ENCODE results near the gene MYB.

MYB gene

DNA sequence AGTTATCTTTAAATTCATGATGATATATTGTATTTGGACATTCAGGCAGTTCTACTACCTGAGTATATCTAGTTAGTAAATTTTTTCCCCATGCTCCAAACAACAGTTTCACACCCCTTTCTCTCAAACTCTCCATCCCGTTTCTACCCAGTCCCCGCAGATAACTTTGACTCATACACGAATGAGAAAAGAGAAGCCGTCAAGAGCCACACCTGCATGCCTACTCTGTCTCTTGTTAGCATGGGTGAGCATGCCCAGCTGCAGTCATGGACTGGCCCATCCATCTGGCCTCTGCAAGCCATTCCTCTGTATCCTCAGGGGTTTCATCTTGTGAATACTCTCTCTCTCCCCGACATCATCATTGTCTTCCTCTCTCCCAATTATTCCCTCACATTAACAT is 41.5 kb downstream of the MYB start:
- intact Hi-C loops (cut with DNase I; ENCODE audit: low total_unique reads), result no loop called here
- H3K27ac ChIP-seq, result no peak overlapping the region
- no peaks in the 10 kb centered on the region for H3K27me3 ChIP-seq
- no peaks in the 10 kb centered on the region for H3K4me1 ChIP-seq
- H3K36me3 ChIP-seq, result no peaks in the 10 kb centered on the region
- H3K9me3 ChIP-seq, result no peaks in the 10 kb centered on the region
- H3K4me3 ChIP-seq, result no peak overlapping the region
- no peak for DNase-seq
- TF ChIP-seq, protein P1, sequence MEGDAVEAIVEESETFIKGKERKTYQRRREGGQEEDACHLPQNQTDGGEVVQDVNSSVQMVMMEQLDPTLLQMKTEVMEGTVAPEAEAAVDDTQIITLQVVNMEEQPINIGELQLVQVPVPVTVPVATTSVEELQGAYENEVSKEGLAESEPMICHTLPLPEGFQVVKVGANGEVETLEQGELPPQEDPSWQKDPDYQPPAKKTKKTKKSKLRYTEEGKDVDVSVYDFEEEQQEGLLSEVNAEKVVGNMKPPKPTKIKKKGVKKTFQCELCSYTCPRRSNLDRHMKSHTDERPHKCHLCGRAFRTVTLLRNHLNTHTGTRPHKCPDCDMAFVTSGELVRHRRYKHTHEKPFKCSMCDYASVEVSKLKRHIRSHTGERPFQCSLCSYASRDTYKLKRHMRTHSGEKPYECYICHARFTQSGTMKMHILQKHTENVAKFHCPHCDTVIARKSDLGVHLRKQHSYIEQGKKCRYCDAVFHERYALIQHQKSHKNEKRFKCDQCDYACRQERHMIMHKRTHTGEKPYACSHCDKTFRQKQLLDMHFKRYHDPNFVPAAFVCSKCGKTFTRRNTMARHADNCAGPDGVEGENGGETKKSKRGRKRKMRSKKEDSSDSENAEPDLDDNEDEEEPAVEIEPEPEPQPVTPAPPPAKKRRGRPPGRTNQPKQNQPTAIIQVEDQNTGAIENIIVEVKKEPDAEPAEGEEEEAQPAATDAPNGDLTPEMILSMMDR (IDR thresholded peaks at IDR 0.05), result no peak

DNA sequence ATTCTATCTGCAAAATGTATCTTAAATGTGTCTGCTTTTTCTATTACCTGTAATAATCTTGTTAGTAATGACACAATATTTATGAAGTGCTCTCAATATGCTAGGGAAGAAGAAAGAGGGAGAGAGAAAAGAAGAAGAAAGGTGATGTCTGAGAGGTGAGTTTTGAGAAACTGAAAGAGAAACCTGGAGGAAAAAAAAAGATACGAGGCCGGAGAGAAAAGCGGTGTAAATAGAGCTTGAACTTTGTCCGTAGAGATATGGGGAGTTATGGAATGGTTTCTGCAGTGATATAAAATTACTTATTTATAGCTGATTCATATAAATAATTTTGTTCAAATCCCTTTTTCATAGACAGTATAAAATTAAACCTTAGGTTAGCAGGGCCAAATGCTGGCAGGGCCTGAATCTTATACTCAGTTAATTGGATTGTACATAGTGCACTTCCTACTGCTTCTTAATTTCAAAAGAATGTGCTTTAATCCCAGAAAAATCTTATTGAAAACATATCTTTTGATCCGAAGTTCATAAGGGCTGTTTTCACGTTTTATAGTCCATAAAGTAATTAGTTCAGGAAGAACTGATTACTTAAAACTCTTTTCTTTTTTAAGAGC is 43.0 kb downstream of the MYB start:
- Histone ChIP-seq H3K36me3 (no peaks in the 10 kb centered on the region), H3K27me3 (no peaks in the 10 kb centered on the region), H3K4me3 (no peak overlapping the region), H3K9me3 (no peaks in the 10 kb centered on the region), H3K4me1 (no peaks in the 10 kb centered on the region), H3K27ac (no peak overlapping the region)
- TF ChIP-seq, protein P1 (IDR thresholded peaks at IDR 0.05), result no peak
- intact Hi-C loops (cut with DNase I; ENCODE audit: low total_unique reads), result no loop called here
- no peak for DNase-seq

DNA sequence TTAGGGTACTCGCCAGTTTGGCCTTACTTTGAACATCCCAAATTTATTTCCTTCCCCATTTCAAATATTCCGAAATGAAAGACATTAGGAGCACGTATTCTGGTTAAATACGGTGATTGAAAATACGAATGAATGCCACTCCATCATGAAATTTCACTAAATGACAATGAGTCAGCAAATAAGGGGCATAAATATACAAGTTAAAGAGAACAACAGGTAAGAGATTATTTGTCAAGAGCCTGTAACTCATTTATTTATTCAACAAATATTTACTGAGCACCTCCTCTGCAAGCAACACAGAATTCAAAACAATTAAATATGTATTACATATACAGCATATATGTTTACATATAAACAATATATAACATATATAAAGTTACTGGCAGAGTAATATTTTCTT is 44.8 kb downstream of the MYB start:
- no peaks in the 10 kb centered on the region for H3K4me1 ChIP-seq
- H3K27ac ChIP-seq, result no peak overlapping the region
- DNase-seq, result no peak
- intact Hi-C loops (cut with DNase I; ENCODE audit: low total_unique reads), result no loop called here
- H3K9me3 ChIP-seq, result no peaks in the 10 kb centered on the region
- H3K4me3 ChIP-seq, result no peak overlapping the region
- no peaks in the 10 kb centered on the region for H3K27me3 ChIP-seq
- TF ChIP-seq, protein P1 (IDR thresholded peaks at IDR 0.05), result no peak
- H3K36me3 ChIP-seq, result no peaks in the 10 kb centered on the region

DNA sequence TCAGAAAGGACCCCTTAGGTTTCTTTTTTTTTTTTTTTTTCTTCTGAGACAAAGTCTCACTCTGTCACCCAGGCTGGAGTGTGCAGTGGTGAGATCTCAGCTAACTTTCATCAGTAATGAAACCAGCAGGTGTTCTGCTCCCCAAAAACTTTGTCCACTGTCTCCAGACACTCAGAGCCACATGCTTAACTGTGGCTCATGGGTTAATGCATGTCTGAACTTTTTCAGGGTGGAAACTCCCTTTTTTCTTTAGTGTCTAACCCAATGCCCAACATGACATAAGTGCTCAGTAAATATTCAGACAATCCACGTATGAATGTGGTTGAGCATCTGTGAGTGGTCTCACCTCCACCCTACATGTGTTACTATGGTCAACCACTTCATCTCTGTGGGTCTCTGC is 45.4 kb downstream of the MYB start:
- Histone ChIP-seq H3K27ac (no peak overlapping the region), H3K4me3 (no peak overlapping the region), H3K36me3 (no peaks in the 10 kb centered on the region), H3K27me3 (no peaks in the 10 kb centered on the region), H3K4me1 (no peaks in the 10 kb centered on the region), H3K9me3 (no peaks in the 10 kb centered on the region)
- TF ChIP-seq, protein P1 (IDR thresholded peaks at IDR 0.05), result no peak
- DNase-seq, result no peak
- intact Hi-C loops (cut with DNase I; ENCODE audit: low total_unique reads), result no loop called here

DNA sequence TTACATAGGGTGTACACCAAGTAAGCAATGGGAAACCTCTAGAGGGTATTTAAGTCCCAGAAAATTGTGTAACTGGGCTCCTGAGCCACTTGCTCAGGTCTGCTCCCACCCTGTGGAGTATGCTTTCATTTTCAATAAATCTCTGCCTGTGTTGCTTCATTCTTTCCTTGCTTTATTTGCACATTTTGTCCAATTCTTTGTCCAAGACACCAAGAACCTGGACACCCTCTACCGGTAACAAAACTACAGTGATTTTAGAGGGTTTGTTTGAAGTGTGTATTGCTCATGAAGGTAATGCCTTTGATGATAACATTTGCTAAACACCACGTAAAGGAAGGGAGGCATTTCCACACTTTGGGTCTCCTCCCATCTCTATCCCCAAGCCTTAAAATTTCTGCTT is 46.2 kb downstream of the MYB start:
- intact Hi-C loops (cut with DNase I; ENCODE audit: low total_unique reads), result no loop called here
- H3K27ac ChIP-seq, result no peak overlapping the region
- no peaks in the 10 kb centered on the region for H3K36me3 ChIP-seq
- H3K4me3 ChIP-seq, result no peak overlapping the region
- no peaks in the 10 kb centered on the region for H3K4me1 ChIP-seq
- TF ChIP-seq, protein P1 (IDR thresholded peaks at IDR 0.05), result no peak
- H3K27me3 ChIP-seq, result no peaks in the 10 kb centered on the region
- H3K9me3 ChIP-seq, result no peaks in the 10 kb centered on the region
- DNase-seq, result no peak

DNA sequence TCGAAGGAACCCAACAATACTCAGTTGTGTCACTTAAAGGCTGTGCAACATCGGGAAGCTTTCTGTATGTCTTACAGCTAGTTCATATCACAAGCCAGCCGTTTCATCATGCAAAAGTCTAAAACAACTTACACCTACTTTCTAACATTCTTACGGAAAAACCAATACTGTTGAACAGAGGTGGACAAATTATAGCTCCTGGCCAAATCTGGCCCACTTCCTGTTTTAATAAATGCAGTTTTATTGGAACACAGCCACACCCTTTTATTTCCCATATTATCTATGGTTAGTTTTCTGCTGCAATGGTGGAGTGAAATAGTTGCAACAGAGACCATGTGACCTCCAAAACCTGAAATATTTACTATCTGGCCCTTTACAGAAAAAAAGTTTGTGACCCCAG is 46.6 kb downstream of the MYB start:
- Histone ChIP-seq H3K27me3 (no peaks in the 10 kb centered on the region), H3K27ac (no peak overlapping the region), H3K36me3 (no peaks in the 10 kb centered on the region), H3K9me3 (no peaks in the 10 kb centered on the region), H3K4me3 (no peak overlapping the region), H3K4me1 (no peaks in the 10 kb centered on the region)
- intact Hi-C loops (cut with DNase I; ENCODE audit: low total_unique reads), result no loop called here
- TF ChIP-seq, protein P1 (IDR thresholded peaks at IDR 0.05), result no peak
- DNase-seq, result no peak
